H1 (cell line): ENCODE data around the gene SULF2.

Source experiments
- CHD2 ChIP-seq: IDR thresholded peaks from 2 replicates; pipeline ENCODE4 v1.6.1; 2012; ENCODE audit warnings: low read length, improper control_type of control experiment
- CTCF ChIP-seq, 3 experiments: IDR thresholded peaks; 1 replicate in 2 of 3; 2 replicates in 1 of 3; pipeline versions ENCODE4 v1.5.1 to v1.6.1; 2011; ENCODE audit warnings: low read length in 3 of 3, mild to moderate bottlenecking in 3 of 3, inconsistent platforms in 2 of 3, low read depth in 1 of 3, moderate library complexity in 1 of 3; ENCODE audit not compliant: insufficient read depth in 1 of 3; ENCODE audit errors: control extremely low read depth in 1 of 3
- EGR1 ChIP-seq: IDR thresholded peaks from 2 replicates; pipeline ENCODE4 v1.6.1; 2011; ENCODE audit warnings: low read depth, low read length, borderline replicate concordance
- GABPA ChIP-seq: IDR thresholded peaks from 2 replicates; pipeline ENCODE4 v1.6.1; 2011; ENCODE audit warnings: mild to moderate bottlenecking, low read length, moderate library complexity, borderline replicate concordance; ENCODE audit not compliant: insufficient read depth
- KDM4A ChIP-seq: IDR thresholded peaks from one replicate; pipeline ENCODE4 v1.7.1; 2012; ENCODE audit warnings: low read depth, mild to moderate bottlenecking, moderate library complexity, low read length, inconsistent platforms; ENCODE audit not compliant: severe bottlenecking
- KDM5A ChIP-seq: fragments of 200-600 bp; IDR thresholded peaks from 2 replicates; pipeline ENCODE4 v1.7.1; 2012; ENCODE audit warnings: mild to moderate bottlenecking, low read length, inconsistent platforms, mixed read lengths
- NRF1 ChIP-seq: IDR thresholded peaks from 2 replicates; pipeline ENCODE4 v1.6.1; 2011; ENCODE audit warnings: mild to moderate bottlenecking, low read depth, low read length, improper control_type of control experiment
- PHF8 ChIP-seq: fragments of 200-600 bp; sonication (generic); conservative IDR thresholded peaks from 2 replicates; pipeline ENCODE4 v1.7.1; 2012; ENCODE audit warnings: low read depth, mild to moderate bottlenecking, inconsistent platforms, low read length, moderate library complexity
- POLR2AphosphoS5 ChIP-seq: IDR thresholded peaks from 2 replicates; pipeline ENCODE4 v1.6.1; 2011; ENCODE audit warnings: low read depth, low read length
- SIN3A ChIP-seq, 2 experiments: IDR thresholded peaks in 1 of 2; conservative IDR thresholded peaks in 1 of 2; 2 replicates each; pipeline ENCODE4 v1.6.1; 2011 to 2012; ENCODE audit warnings: low read length in 2 of 2, improper control_type of control experiment in 1 of 2, low read depth in 1 of 2, mild to moderate bottlenecking in 1 of 2
- SRF ChIP-seq: IDR thresholded peaks from 2 replicates; pipeline ENCODE4 v1.6.1; 2011; ENCODE audit warnings: mild to moderate bottlenecking, low read depth, low read length, moderate library complexity

DNA sequence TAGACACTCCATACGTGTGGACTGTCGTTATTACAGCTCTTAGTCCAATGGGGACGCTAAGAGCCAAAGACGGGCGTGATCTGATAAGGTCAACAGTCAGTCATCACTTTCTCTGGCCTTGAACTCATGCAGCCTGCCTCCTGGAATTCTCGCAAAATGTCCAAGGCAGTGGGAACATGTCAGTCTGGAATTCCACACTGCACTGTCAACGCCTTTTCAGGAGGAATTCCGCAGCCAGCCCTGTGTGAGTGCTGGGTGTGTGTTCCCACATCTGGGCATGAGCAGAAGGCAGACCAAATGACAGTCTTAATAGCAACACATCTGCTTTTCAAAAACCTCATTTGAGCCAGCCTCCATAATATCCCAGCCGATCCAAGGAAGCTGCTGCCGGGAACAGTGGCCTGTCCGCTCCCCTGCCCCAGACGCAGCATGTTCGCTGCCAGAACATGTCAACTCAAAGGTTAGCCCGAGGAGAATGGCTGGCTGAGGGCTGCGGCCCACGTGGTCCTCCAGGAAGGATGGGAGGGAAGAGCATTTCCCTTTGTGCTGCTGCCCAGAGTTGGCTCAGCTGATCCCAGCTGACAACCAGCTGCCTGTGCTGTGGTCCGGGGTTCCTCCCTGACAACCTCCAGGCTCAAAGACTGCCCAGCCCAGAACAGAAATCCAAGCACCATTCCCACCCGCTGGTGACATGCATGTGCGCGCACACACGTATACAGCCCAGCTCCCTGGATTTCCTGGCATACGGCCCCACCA lies 103.1 kb downstream of the SULF2 start:
- TF ChIP-seq CTCF (IDR thresholded peaks at IDR 0.05; ENCODE audit: control extremely low read depth in 1 of 3, insufficient read depth in 1 of 3, low read depth in 1 of 3, low read length in 3 of 3) (no peak), SIN3A (conservative IDR thresholded peaks at IDR 0.05 in 1 of 2, IDR thresholded peaks at IDR 0.05 in 1 of 2; ENCODE audit: low read depth in 1 of 2, low read length in 2 of 2) (no peak), KDM4A (no peak), POLR2AphosphoS5 (no peak), KDM5A (no peak), EGR1 (no peak), NRF1 (no peak), PHF8 (no peak), SRF (no peak), GABPA (no peak), CHD2 (no peak)
